HPDE6-E6E7 (cell line): ENCODE results near the gene SH3PXD2A.
"Not testable (repeated sequence)": the region's sequence is repeated elsewhere in the genome, so short reads cannot be mapped to it uniquely, and the experiment has no call there.

Experiments used
- DNase-seq: peaks from one replicate; pipeline ENCODE4 v3.0.0; 2011; ENCODE audit warnings: missing footprints; ENCODE audit errors: extremely low spot score

SH3PXD2A gene

GRCh38 chr10:103849212-103849877, 6.0 kb downstream of the SH3PXD2A start:
- no peak for DNase-seq

GRCh38 chr10:103847909-103848468, 7.4 kb downstream of the SH3PXD2A start:
- no peak for DNase-seq

- no peak for DNase-seq
These were observed 8.0 kb downstream of the SH3PXD2A start for GRCh38 chr10:103847346-103847745.

GRCh38 chr10:103845972-103846371, 9.4 kb downstream of the SH3PXD2A start:
- DNase-seq: no peak

GRCh38 chr10:103845346-103845745, 10.0 kb downstream of the SH3PXD2A start:
- DNase-seq: not testable (repeated sequence)

GRCh38 chr10:103843854-103844570, 11.4 kb downstream of the SH3PXD2A start:
- DNase-seq: no peak

GRCh38 chr10:103843045-103843444, 12.3 kb downstream of the SH3PXD2A start:
- no peak for DNase-seq

GRCh38 chr10:103842605-103843004, 12.8 kb downstream of the SH3PXD2A start:
- no peak for DNase-seq

DNA sequence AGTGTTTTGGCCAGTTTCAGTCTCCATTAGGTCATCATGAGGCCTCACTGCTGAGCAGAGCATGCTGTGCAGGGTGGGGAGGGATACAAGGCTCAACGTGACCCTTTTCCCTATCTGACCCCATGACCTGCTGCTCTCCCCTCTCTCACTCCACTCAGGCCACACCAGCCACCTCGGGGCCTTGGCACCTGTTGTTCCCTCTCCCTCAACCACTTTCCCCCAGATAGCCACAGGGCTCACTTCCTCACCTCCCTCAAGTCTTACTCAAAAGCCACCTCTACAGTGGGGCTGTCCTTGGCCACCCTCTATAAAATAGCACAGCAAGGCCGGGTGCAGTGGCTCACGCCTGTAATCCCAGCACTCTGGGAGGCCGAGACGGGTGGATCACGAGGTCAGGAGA, 13.9 kb downstream of the SH3PXD2A start:
- no peak for DNase-seq

- DNase-seq: no peak
These were observed 14.7 kb downstream of the SH3PXD2A start for GRCh38 chr10:103840740-103841070.

DNA sequence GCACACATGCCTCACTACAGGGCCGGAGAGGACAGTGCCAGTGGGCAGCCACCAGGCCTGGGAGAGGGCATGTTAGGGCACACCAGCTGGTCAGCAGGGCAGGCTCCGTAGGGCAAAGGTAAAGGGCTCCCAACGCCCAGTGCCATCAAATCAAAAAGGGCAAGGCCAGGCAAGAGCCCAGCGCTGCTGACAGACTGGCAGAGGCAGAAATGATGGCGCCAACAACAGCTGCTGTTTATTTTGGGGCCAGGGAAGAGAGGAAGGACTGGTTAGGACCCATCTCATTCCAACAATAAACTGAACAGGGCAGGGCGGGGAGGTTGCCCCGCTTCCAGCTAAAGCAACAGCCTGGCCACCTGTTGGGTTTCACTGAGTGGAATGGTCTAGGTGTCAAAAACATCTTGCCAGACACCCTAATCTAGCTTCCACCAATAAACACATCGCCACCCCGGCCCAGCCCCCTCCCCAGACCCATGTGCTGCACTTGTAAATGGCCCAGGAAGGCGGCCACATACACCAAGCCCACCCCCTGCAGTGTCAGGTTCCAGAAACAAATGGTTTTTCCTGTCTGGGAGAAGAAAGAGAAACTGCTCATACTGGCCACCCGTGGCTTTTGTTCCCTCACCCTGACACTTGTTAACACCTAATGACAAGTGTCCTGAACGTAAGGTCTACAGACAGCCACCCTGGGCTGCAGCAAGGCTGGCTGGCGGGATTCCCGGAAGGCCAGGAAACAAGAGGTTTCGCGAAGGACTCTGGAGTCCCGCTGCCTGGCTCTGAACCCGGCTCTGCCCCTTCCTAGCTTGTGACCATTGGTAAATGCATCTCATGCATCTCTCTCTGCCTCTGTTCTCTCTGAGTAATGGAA, 15.3 kb downstream of the SH3PXD2A start:
- no peak for DNase-seq

- DNase-seq: no peak
These were observed 15.9 kb downstream of the SH3PXD2A start for GRCh38 chr10:103839519-103839871.

GRCh38 chr10:103838862-103839518, 16.4 kb downstream of the SH3PXD2A start:
- DNase-seq: no peak

- no peak for DNase-seq
These were observed 17.3 kb downstream of the SH3PXD2A start for GRCh38 chr10:103838070-103838395.

GRCh38 chr10:103837370-103838069, 17.9 kb downstream of the SH3PXD2A start:
- DNase-seq: no peak

GRCh38 chr10:103836861-103837260, 18.5 kb downstream of the SH3PXD2A start:
- DNase-seq: no peak

GRCh38 chr10:103836273-103836672, 19.1 kb downstream of the SH3PXD2A start:
- DNase-seq: no peak

GRCh38 chr10:103835096-103836050, 20.0 kb downstream of the SH3PXD2A start:
- no peak for DNase-seq

DNA sequence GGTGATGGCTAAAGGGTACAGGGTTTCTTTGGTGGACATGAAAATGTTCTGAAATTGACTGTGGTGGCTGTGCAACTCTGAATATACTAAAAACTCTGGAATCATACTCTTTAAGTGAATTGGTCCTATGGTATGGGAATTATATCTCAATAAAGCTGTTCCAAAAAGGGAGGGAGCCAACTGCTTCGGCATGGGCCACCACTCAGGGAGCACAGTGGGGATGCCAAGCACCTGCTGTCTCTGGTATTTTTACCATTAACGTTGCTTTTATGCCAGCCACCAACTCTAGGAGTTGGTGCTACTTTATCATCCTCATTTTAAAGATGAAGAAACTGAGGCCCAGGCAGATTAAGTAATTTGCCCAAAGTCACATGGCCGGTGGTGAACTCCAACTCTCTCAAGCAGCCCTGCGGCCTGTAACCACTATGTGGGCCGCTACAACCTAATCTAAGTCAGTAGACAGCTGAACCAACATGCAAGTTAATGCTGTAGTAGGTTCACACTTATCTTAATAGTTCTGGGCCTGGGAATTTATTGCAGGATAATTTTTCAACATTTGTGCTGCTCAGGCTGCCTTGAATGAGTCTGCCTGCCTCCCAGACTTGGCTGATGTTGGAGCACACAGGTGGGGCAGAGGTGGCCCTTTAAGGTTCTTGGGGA, 20.8 kb downstream of the SH3PXD2A start:
- no peak for DNase-seq
